ENCODE data around the gene RANBP17. TPM values are rescaled to one million over a fixed set of nuclear protein-coding genes. Genes with fewer than 3 reads are reported as not detected.

The RANBP17 gene
- polyA plus RNA-seq, 1 of the 3 experiments (the other 2 are of a cell fraction): 6.0 TPM

GRCh38 chr5:171142617-171143016 is 280.8 kb downstream of the RANBP17 start:
- no peak overlapping the region for H2AFZ ChIP-seq (ENCODE audit: low read depth)
- no peaks in the 10 kb centered on the region for H4K20me1 ChIP-seq (ENCODE audit: insufficient read depth)
- H3K9me2 ChIP-seq: no peaks in the 10 kb centered on the region
- H3K4me3 ChIP-seq (ENCODE audit: low read depth in 2 of 2, low read length in 1 of 2): no peak overlapping the region
- peaks cover 14% of the 10 kb centered on the region for H3F3A ChIP-seq (replicated peaks; ENCODE audit: insufficient read depth)
- no peaks in the 10 kb centered on the region for H3K9me3 ChIP-seq
- ChIA-PET CTCF (interaction anchor here (1.9 to 2.5 kb wide), 2 partner anchors 11 to 26 kb away, joined by 5 to 12 read pairs; no protein-coding TSS in a partner anchor), POLR2A (no interaction called here)
- no peaks in the 10 kb centered on the region; a peak in 1 of 4 replicates for H3K4me1 ChIP-seq (ENCODE audit: control insufficient read depth in 1 of 2, insufficient read depth in 2 of 2, low read depth in 1 of 2, low read length in 1 of 2)
- no peak overlapping the region for H3K9ac ChIP-seq
- TF ChIP-seq RFX5 (IDR thresholded peaks at IDR 0.05; ENCODE audit: low read length): no peak
- no peak for TF ChIP-seq FOSL2 (IDR thresholded peaks at IDR 0.05; ENCODE audit: borderline replicate concordance, low read depth)
- no peak for TF ChIP-seq ZBTB33 (IDR thresholded peaks at IDR 0.05; ENCODE audit: borderline replicate concordance, low read depth)
- TF ChIP-seq EZH2phosphoT487 (IDR thresholded peaks at IDR 0.05; ENCODE audit: borderline replicate concordance, low read depth): no peak
- no peak for TF ChIP-seq YY1 (IDR thresholded peaks at IDR 0.05; ENCODE audit: low read depth)
- TF ChIP-seq JUND (IDR thresholded peaks at IDR 0.05): no peak
- TF ChIP-seq MEF2A (IDR thresholded peaks at IDR 0.05; ENCODE audit: borderline replicate concordance, low read depth): no peak
- TF ChIP-seq FOXM1 (IDR thresholded peaks at IDR 0.05; ENCODE audit: low read depth): no peak
- H3K36me3 ChIP-seq (replicated peaks in 1 of 2; ENCODE audit: control insufficient read depth in 1 of 2, insufficient read depth in 2 of 2, low read length in 1 of 2): no peaks in the 10 kb centered on the region
- DNase-seq: no peak
- no peak overlapping the region for H3K27ac ChIP-seq (ENCODE audit: low read depth in 2 of 2, low read length in 1 of 2)
- H3K4me2 ChIP-seq: no peak overlapping the region
- no peaks in the 10 kb centered on the region for H3K27me3 ChIP-seq (ENCODE audit: insufficient read depth)
- H3K79me2 ChIP-seq (ENCODE audit: insufficient read depth): no peaks in the 10 kb centered on the region

GRCh38 chr5:171143171-171143570 is 281.4 kb downstream of the RANBP17 start:
- Histone ChIP-seq H3K27ac (ENCODE audit: low read depth in 2 of 2, low read length in 1 of 2) (no peak overlapping the region), H3K9me3 (no peaks in the 10 kb centered on the region), H3K9me2 (no peaks in the 10 kb centered on the region), H4K20me1 (ENCODE audit: insufficient read depth) (no peaks in the 10 kb centered on the region), H3K27me3 (ENCODE audit: insufficient read depth) (no peaks in the 10 kb centered on the region), H2AFZ (ENCODE audit: low read depth) (no peak overlapping the region), H3K4me3 (ENCODE audit: low read depth in 2 of 2, low read length in 1 of 2) (no peak overlapping the region), H3K9ac (no peak overlapping the region), H3K36me3 (replicated peaks in 1 of 2; ENCODE audit: control insufficient read depth in 1 of 2, insufficient read depth in 2 of 2, low read length in 1 of 2) (no peaks in the 10 kb centered on the region), H3F3A (replicated peaks; ENCODE audit: insufficient read depth) (peaks cover 9% of the 10 kb centered on the region), H3K4me1 (ENCODE audit: control insufficient read depth in 1 of 2, insufficient read depth in 2 of 2, low read depth in 1 of 2, low read length in 1 of 2) (no peaks in the 10 kb centered on the region; a peak in 1 of 4 replicates), H3K79me2 (ENCODE audit: insufficient read depth) (no peaks in the 10 kb centered on the region), H3K4me2 (no peak overlapping the region)
- TF ChIP-seq GABPA (IDR thresholded peaks at IDR 0.05; ENCODE audit: low read depth): no peak
- no peak for TF ChIP-seq RFX5 (IDR thresholded peaks at IDR 0.05; ENCODE audit: low read length)
- WGBS (ENCODE audit: low lambda C conversion rate): 71% methylated on average over 3 of the region's 3 CpGs
- no peak for DNase-seq
- ChIA-PET POLR2A (no interaction called here), CTCF (interaction anchor here (1.9 to 2.5 kb wide), 2 partner anchors 12 to 25 kb away, joined by 5 to 12 read pairs; no protein-coding TSS in a partner anchor)

- H3K4me2 ChIP-seq: no peak overlapping the region
- WGBS (ENCODE audit: low lambda C conversion rate): 94% methylated on average over 6 of the region's 6 CpGs
- H3K27me3 ChIP-seq (ENCODE audit: insufficient read depth): no peaks in the 10 kb centered on the region
- H3K27ac ChIP-seq (ENCODE audit: low read depth in 2 of 2, low read length in 1 of 2): no peak overlapping the region
- H3K4me3 ChIP-seq (ENCODE audit: low read depth in 2 of 2, low read length in 1 of 2): no peak overlapping the region
- TF ChIP-seq POLR2AphosphoS5 (IDR thresholded peaks at IDR 0.05; ENCODE audit: low read depth, low read length) (no peak), YY1 (IDR thresholded peaks at IDR 0.05; ENCODE audit: low read depth) (no peak), TAF1 (IDR thresholded peaks at IDR 0.05; ENCODE audit: borderline replicate concordance, low read depth, low read length) (no peak), FOSL2 (IDR thresholded peaks at IDR 0.05; ENCODE audit: borderline replicate concordance, low read depth) (no peak), GATA2 (CRISPR knock-in tag; IDR thresholded peaks at IDR 0.05) (no peak), RAD21 (IDR thresholded peaks at IDR 0.05; ENCODE audit: low read length) (no peak), MXI1 (IDR thresholded peaks at IDR 0.05; ENCODE audit: low read depth, low read length) (no peak), SMC3 (IDR thresholded peaks at IDR 0.05; ENCODE audit: low read depth, low read length) (no peak)
- no peak for DNase-seq
- peaks cover 3% of the 10 kb centered on the region for H3F3A ChIP-seq (replicated peaks; ENCODE audit: insufficient read depth)
- no peaks in the 10 kb centered on the region for H3K79me2 ChIP-seq (ENCODE audit: insufficient read depth)
- POLR2A ChIA-PET: interaction anchor here (0.5 kb wide), 1 partner anchor 11 kb away, joined by 3 read pairs; no protein-coding TSS in a partner anchor
- H3K36me3 ChIP-seq (replicated peaks in 1 of 2; ENCODE audit: control insufficient read depth in 1 of 2, insufficient read depth in 2 of 2, low read length in 1 of 2): no peaks in the 10 kb centered on the region
- no peak overlapping the region for H3K9ac ChIP-seq
- H2AFZ ChIP-seq (ENCODE audit: low read depth): no peak overlapping the region
- no peaks in the 10 kb centered on the region for H3K4me1 ChIP-seq (ENCODE audit: control insufficient read depth in 1 of 2, insufficient read depth in 2 of 2, low read depth in 1 of 2, low read length in 1 of 2)
- H4K20me1 ChIP-seq (ENCODE audit: insufficient read depth): no peaks in the 10 kb centered on the region
- H3K9me3 ChIP-seq: no peaks in the 10 kb centered on the region
- no peaks in the 10 kb centered on the region for H3K9me2 ChIP-seq
- CTCF ChIA-PET: interaction anchor here (1.9 to 2.5 kb wide), 2 partner anchors 12 to 24 kb away, joined by 5 to 12 read pairs; no protein-coding TSS in a partner anchor
Measured at GRCh38 chr5:171143926-171144325, 282.1 kb downstream of the RANBP17 start.

Measured in SK-N-SH (cell line).